ENCODE measurements around the gene DHDH. TPM values are rescaled to one million over a fixed set of nuclear protein-coding genes. Genes with fewer than 3 reads are reported as not detected.

The DHDH gene
- total and polyA plus RNA-seq, 2 of the 13 experiments (the other 11 are each of a cell fraction or from before 2014, with no cell fraction given) = 0.13 to 0.91 TPM

DNA sequence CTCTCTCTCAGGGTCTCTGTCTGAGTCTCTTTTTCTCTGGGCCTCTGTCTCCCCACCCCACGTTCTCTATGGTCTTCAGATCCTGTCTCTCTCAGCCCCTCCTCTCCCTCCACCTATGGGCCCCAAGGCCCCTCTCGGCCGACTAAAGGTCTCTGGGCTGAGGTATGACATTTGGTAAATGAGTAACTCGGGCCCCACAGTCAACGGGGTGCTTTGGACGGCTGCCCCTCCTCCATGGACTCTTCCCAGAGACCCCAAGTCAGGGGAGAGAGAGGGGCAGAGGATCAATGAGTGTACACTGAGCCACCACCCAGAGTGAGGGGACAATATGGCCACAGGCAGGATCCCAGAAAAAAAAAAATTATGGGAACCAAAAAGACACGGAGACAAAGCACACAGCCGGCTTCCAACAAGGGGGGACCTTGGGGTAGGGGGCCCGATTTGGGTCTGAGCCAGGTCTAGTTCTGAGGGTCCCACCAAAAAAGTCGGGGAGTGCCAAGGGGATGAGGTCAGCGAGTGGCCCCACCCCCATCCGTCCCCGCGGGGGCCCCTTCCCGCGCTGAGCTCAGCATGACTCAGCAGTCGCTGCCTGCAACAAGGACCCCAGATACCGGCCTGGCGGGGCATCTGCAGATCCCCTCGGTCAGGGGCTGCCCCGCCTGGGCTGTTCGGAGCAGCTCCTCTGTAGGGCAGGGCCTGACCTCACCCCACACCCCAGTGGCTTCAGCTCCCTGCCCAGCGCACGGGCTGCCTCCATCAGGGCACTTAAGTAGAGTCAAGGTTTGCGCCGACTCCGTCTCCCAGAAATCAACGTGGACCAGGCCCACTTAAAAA is 30.1 kb downstream of the DHDH start (continued):
- TF ChIP-seq, protein P1, sequence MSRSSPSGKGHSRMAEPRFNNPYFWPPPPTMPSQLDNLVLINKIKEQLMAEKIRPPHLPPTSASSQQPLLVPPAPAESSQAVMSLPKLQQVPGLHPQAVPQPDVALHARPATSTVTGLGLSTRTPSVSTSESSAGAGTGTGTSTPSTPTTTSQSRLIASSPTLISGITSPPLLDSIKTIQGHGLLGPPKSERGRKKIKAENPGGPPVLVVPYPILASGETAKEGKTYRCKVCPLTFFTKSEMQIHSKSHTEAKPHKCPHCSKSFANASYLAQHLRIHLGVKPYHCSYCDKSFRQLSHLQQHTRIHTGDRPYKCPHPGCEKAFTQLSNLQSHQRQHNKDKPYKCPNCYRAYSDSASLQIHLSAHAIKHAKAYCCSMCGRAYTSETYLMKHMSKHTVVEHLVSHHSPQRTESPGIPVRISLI (CRISPR knock-in tag; IDR thresholded peaks at IDR 0.05; ENCODE audit: borderline replicate concordance) = peak; percentile 83
- TF ChIP-seq ZNF441 (CRISPR knock-in tag; IDR thresholded peaks at IDR 0.05; ENCODE audit: borderline replicate concordance) (peak; percentile 11; the same call in 1 of the 2 replicates), TRIM24 (CRISPR knock-in tag; IDR thresholded peaks at IDR 0.05) (peak; percentile 18; the same call in 1 of the 2 replicates), EEA1 (CRISPR knock-in tag; IDR thresholded peaks at IDR 0.05; ENCODE audit: borderline replicate concordance) (peak; percentile 81; the same call in 1 of the 2 replicates), ZNF367 (CRISPR knock-in tag; IDR thresholded peaks at IDR 0.05; ENCODE audit: borderline replicate concordance) (no peak), ZNF564 (CRISPR knock-in tag; IDR thresholded peaks at IDR 0.05) (peak; percentile 77; the same call in 1 of the 2 replicates), NPAS2 (CRISPR knock-in tag; IDR thresholded peaks at IDR 0.05; ENCODE audit: borderline replicate concordance) (no peak), ZFY (CRISPR knock-in tag; IDR thresholded peaks at IDR 0.05) (peak; percentile 70), KDM2A (CRISPR knock-in tag; IDR thresholded peaks at IDR 0.05; ENCODE audit: borderline replicate concordance, low read depth) (peak; percentile 84), AHR (CRISPR knock-in tag; IDR thresholded peaks at IDR 0.05) (peak; percentile 70), SALL2 (CRISPR knock-in tag; IDR thresholded peaks at IDR 0.05) (no peak), HMG20B (CRISPR knock-in tag; conservative IDR thresholded peaks at IDR 0.05) (0 out of 2 replicates have a peak, but pooled peaks have one; percentile 40), MXD4 (CRISPR knock-in tag; IDR thresholded peaks at IDR 0.05) (peak; percentile 74; the same call in 1 of the 2 replicates), ZSCAN21 (CRISPR knock-in tag; IDR thresholded peaks at IDR 0.05; ENCODE audit: borderline replicate concordance) (0 out of 2 replicates have a peak, but pooled peaks have one; percentile 61), ZC3H4 (CRISPR knock-in tag; IDR thresholded peaks at IDR 0.05; ENCODE audit: borderline replicate concordance) (peak; percentile 70; the same call in 1 of the 2 replicates), RBFOX2 (IDR thresholded peaks at IDR 0.05; ENCODE audit: low read depth, low read length) (peak; percentile 95), RAD21 (CRISPR knock-in tag; IDR thresholded peaks at IDR 0.05) (peak; percentile 31; the same call in 1 of the 2 replicates), REPIN1 (CRISPR knock-in tag; IDR thresholded peaks at IDR 0.05; ENCODE audit: borderline replicate concordance, low read depth) (peak; percentile 71), PAF1 (CRISPR knock-in tag; IDR thresholded peaks at IDR 0.05) (0 out of 2 replicates have a peak, but pooled peaks have one; percentile 42), ZNF556 (CRISPR knock-in tag; IDR thresholded peaks at IDR 0.05; ENCODE audit: borderline replicate concordance) (peak; percentile 43; the same call in 1 of the 2 replicates)
- TF ChIP-seq, protein P2, sequence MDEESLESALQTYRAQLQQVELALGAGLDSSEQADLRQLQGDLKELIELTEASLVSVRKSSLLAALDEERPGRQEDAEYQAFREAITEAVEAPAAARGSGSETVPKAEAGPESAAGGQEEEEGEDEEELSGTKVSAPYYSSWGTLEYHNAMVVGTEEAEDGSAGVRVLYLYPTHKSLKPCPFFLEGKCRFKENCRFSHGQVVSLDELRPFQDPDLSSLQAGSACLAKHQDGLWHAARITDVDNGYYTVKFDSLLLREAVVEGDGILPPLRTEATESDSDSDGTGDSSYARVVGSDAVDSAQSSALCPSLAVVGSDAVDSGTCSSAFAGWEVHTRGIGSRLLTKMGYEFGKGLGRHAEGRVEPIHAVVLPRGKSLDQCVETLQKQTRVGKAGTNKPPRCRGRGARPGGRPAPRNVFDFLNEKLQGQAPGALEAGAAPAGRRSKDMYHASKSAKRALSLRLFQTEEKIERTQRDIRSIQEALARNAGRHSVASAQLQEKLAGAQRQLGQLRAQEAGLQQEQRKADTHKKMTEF (CRISPR knock-in tag; IDR thresholded peaks at IDR 0.05) = peak; percentile 89
- TF ChIP-seq, protein P3, sequence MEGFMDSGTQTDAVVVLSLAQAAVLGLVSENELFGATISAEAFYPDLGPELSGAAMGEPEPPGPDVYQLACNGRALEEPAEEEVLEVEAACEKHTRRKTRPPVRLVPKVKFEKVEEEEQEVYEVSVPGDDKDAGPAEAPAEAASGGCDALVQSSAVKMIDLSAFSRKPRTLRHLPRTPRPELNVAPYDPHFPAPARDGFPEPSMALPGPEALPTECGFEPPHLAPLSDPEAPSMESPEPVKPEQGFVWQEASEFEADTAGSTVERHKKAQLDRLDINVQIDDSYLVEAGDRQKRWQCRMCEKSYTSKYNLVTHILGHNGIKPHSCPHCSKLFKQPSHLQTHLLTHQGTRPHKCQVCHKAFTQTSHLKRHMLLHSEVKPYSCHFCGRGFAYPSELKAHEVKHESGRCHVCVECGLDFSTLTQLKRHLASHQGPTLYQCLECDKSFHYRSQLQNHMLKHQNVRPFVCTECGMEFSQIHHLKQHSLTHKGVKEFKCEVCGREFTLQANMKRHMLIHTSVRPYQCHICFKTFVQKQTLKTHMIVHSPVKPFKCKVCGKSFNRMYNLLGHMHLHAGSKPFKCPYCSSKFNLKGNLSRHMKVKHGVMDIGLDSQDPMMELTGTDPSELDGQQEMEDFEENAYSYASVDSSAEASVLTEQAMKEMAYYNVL (CRISPR knock-in tag; IDR thresholded peaks at IDR 0.05; ENCODE audit: borderline replicate concordance) = no peak; the same call in 1 of the 2 replicates
- TF ChIP-seq, protein P4, sequence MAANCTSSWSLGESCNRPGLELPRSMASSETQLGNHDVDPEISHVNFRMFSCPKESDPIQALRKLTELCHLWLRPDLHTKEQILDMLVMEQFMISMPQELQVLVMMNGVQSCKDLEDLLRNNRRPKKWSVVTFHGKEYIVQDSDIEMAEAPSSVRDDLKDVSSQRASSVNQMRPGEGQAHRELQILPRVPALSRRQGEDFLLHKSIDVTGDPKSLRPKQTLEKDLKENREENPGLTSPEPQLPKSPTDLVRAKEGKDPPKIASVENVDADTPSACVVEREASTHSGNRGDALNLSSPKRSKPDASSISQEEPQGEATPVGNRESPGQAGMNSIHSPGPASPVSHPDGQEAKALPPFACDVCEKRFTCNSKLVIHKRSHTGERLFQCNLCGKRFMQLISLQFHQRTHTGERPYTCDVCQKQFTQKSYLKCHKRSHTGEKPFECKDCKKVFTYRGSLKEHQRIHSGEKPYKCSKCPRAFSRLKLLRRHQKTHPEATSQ (CRISPR knock-in tag; IDR thresholded peaks at IDR 0.05; ENCODE audit: borderline replicate concordance) = 0 out of 2 replicates have a peak, but pooled peaks have one; percentile 82
